ENCODE data around the gene ZNF587.

DNA sequence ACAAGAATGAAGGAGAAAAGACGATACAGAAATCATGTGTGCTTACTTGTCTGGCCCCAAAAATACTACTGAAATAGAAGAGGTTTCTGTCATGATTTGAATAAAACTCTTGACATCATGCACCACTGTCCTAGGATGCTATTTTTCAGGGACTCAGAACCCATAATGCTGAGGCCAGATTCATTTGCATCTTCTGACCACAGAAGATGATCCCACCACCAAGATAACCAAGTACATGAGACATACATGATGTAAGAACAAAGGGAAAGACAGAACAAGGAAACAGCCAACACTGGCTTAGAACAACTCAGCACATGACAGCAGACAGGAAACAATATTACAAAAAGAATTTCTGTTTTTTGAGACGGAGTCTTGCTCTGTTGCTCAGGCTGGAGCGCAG lies 37.4 kb upstream of the ZNF587 start:
- no peak for TF ChIP-seq EZH2 (IDR thresholded peaks at IDR 0.05)
- TF ChIP-seq POLR2AphosphoS5 (IDR thresholded peaks at IDR 0.05; ENCODE audit: borderline replicate concordance, low read depth, low read length) = no peak
- TF ChIP-seq FOXP2 (optimal IDR thresholded peaks at IDR 0.05; ENCODE audit: control extremely low read depth, extremely low read length, insufficient read depth) = no peak
